ENCODE measurements around the gene PTPMT1.

PTPMT1 gene

GRCh38 chr11:47607380-47607779 is 42.0 kb downstream of the PTPMT1 start:
- Histone ChIP-seq H3K27ac (ENCODE audit: low read depth, low read length) (no peak overlapping the region), H3K4me2 (ENCODE audit: low read depth, low read length, poor library complexity, severe bottlenecking) (no peak overlapping the region)

GRCh38 chr11:47609675-47610074 is 44.3 kb downstream of the PTPMT1 start:
- H2AFZ ChIP-seq (ENCODE audit: low read depth, low read length, severe bottlenecking) = no peak overlapping the region
- no peak overlapping the region for H3K27ac ChIP-seq (ENCODE audit: low read depth, low read length)
- H4K20me1 ChIP-seq (ENCODE audit: low read depth, low read length) = no peaks in the 10 kb centered on the region
- no peak overlapping the region for H3K9ac ChIP-seq (ENCODE audit: low read length)
- H3K36me3 ChIP-seq (ENCODE audit: low read length) = no peaks in the 10 kb centered on the region
- H3K9me2 ChIP-seq (replicated peaks; ENCODE audit: insufficient read depth, low read length) = no peaks in the 10 kb centered on the region
- H3K27me3 ChIP-seq (ENCODE audit: low read length) = no peaks in the 10 kb centered on the region
- no peak for TF ChIP-seq CTCF (IDR thresholded peaks at IDR 0.05; ENCODE audit: insufficient read depth, low read length, poor library complexity, severe bottlenecking)
- TF ChIP-seq EZH2phosphoT487 (conservative IDR thresholded peaks at IDR 0.05; ENCODE audit: low read length) = no peak
- H3K9me3 ChIP-seq (ENCODE audit: insufficient read depth, low read length) = no peaks in the 10 kb centered on the region
- H3K79me2 ChIP-seq (ENCODE audit: insufficient read depth, low read length) = no peaks in the 10 kb centered on the region
- H3K4me2 ChIP-seq (ENCODE audit: low read depth, low read length, poor library complexity, severe bottlenecking) = no peak overlapping the region
- no peak overlapping the region for H3K4me3 ChIP-seq (ENCODE audit: insufficient read depth, low read length, poor library complexity, severe bottlenecking)
- no peaks in the 10 kb centered on the region for H3F3A ChIP-seq (ENCODE audit: insufficient read depth)

More at GRCh38 chr11:47607380-47607779, 42.0 kb downstream of the PTPMT1 start:
- no peaks in the 10 kb centered on the region for H4K20me1 ChIP-seq (ENCODE audit: low read depth, low read length)
- H3K79me2 ChIP-seq (ENCODE audit: insufficient read depth, low read length) = no peaks in the 10 kb centered on the region
- no peaks in the 10 kb centered on the region for H3K9me3 ChIP-seq (ENCODE audit: insufficient read depth, low read length)
- no peaks in the 10 kb centered on the region for H3F3A ChIP-seq (ENCODE audit: insufficient read depth)
- H3K4me3 ChIP-seq (ENCODE audit: insufficient read depth, low read length, poor library complexity, severe bottlenecking) = no peak overlapping the region
- no peaks in the 10 kb centered on the region for H3K27me3 ChIP-seq (ENCODE audit: low read length)
- H3K9ac ChIP-seq (ENCODE audit: low read length) = no peak overlapping the region
- TF ChIP-seq CTCF (IDR thresholded peaks at IDR 0.05; ENCODE audit: insufficient read depth, low read length, poor library complexity, severe bottlenecking) (no peak), EZH2phosphoT487 (conservative IDR thresholded peaks at IDR 0.05; ENCODE audit: low read length) (no peak)
- no peak overlapping the region for H2AFZ ChIP-seq (ENCODE audit: low read depth, low read length, severe bottlenecking)
- H3K9me2 ChIP-seq (replicated peaks; ENCODE audit: insufficient read depth, low read length) = no peaks in the 10 kb centered on the region
- H3K36me3 ChIP-seq (ENCODE audit: low read length) = no peaks in the 10 kb centered on the region

- no peaks in the 10 kb centered on the region for H3K27me3 ChIP-seq (ENCODE audit: low read length)
- no peak overlapping the region for H3K9ac ChIP-seq (ENCODE audit: low read length)
- H3K9me2 ChIP-seq (replicated peaks; ENCODE audit: insufficient read depth, low read length) = no peaks in the 10 kb centered on the region
- no peaks in the 10 kb centered on the region for H3K36me3 ChIP-seq (ENCODE audit: low read length)
- H3K4me2 ChIP-seq (ENCODE audit: low read depth, low read length, poor library complexity, severe bottlenecking) = no peak overlapping the region
- no peak overlapping the region for H2AFZ ChIP-seq (ENCODE audit: low read depth, low read length, severe bottlenecking)
- no peaks in the 10 kb centered on the region for H3F3A ChIP-seq (ENCODE audit: insufficient read depth)
- no peak overlapping the region for H3K4me3 ChIP-seq (ENCODE audit: insufficient read depth, low read length, poor library complexity, severe bottlenecking)
- no peaks in the 10 kb centered on the region for H3K9me3 ChIP-seq (ENCODE audit: insufficient read depth, low read length)
- no peak overlapping the region for H3K27ac ChIP-seq (ENCODE audit: low read depth, low read length)
- H3K79me2 ChIP-seq (ENCODE audit: insufficient read depth, low read length) = no peaks in the 10 kb centered on the region
- H4K20me1 ChIP-seq (ENCODE audit: low read depth, low read length) = no peaks in the 10 kb centered on the region
- TF ChIP-seq EZH2phosphoT487 (conservative IDR thresholded peaks at IDR 0.05; ENCODE audit: low read length) = no peak
- no peak for TF ChIP-seq CTCF (IDR thresholded peaks at IDR 0.05; ENCODE audit: insufficient read depth, low read length, poor library complexity, severe bottlenecking)
Observed at GRCh38 chr11:47611348-47611794, 46.0 kb downstream of the PTPMT1 start.
